Testis (tissue), 3 donors: ENCODE results near the gene RASAL2. TPM values are rescaled to one million over a fixed set of nuclear protein-coding genes. Genes with fewer than 3 reads are reported as not detected.
A peak's percentile ranks its signal among the peaks of the same experiment; 100 is the strongest.

ENCODE experiments used
- DNase-seq: peaks from one replicate; pipeline ENCODE4 v3.0.0-alpha.2; 2019
- H3K27ac ChIP-seq, 2 donors: fragments of 200-600 bp; sonication (generic); one replicate each; pipeline ENCODE4 v1.5.1; 2019
- H3K27me3 ChIP-seq: fragments of 200-600 bp; sonication (generic); one replicate; pipeline ENCODE4 v1.5.1; 2019
- H3K36me3 ChIP-seq: fragments of 200-600 bp; sonication (generic); one replicate; pipeline ENCODE4 v1.5.1; 2017; ENCODE audit warnings: low read depth; ENCODE audit errors: missing control alignments
- H3K4me1 ChIP-seq: fragments of 200-600 bp; sonication (generic); one replicate; pipeline ENCODE4 v1.5.1; 2019
- H3K4me3 ChIP-seq, 2 donors: fragments of 200-600 bp; sonication (generic); one replicate each; pipeline ENCODE4 v1.5.1; 2017 to 2019
- H3K9me3 ChIP-seq: fragments of 200-600 bp; sonication (generic); one replicate; pipeline ENCODE4 v1.5.1; 2017
- POLR2A ChIP-seq: fragments of 450-650 bp; IDR thresholded peaks from one replicate; pipeline ENCODE4 v1.6.1; 2017; ENCODE audit warnings: antibody characterized with exemption, mild to moderate bottlenecking, moderate library complexity
- WGBS, 2 donors: methylation state at CpG; one replicate each; pipeline ENCODE4 v1.1.5; 2018; 5-methylcytosine and 5-hydroxymethylcytosine counted together
- intact Hi-C: fragments of 100-400 bp; cut with DNase I; formaldehyde crosslinking; loops from one replicate; pipeline ENCODE4 v1.15.1; 2023; ENCODE audit warnings: low total_unique reads
- polyA plus RNA-seq: library from polyadenylated mRNA; stranded (reverse); fragments of 350-450 nt; fragmentation: Illumina TruSeq; extraction: RNeasy Lipid Tissue Mini Kit (QIAGEN cat#74804); gene quantifications from one replicate; pipeline ENCODE4 v1.2.3, GENCODE V29; 2014; ENCODE audit warnings: low read depth, low replicate concordance; ENCODE audit not compliant: insufficient read depth
- total RNA-seq, 2 donors: library from RNA; depleted of rRNA; stranded (reverse); fragments of >200 nt; gene quantifications; one replicate each; pipeline ENCODE4 v1.2.3, GENCODE V29; 2016
- TF ChIP-seq, protein P1 (sequence below), 3 experiments: fragments of 450-650 bp in 2 of 3; fragments of 200-600 bp in 1 of 3; sonication (generic) in 1 of 3; IDR thresholded peaks; one replicate each; pipeline ENCODE4 v1.5.1; 2016 to 2019; ENCODE audit warnings: antibody characterized with exemption in 3 of 3, mild to moderate bottlenecking in 2 of 3, moderate library complexity in 1 of 3

Gene RASAL2
- total and polyA plus RNA-seq, 3 donors from 2014 or later, result 25.9 to 41.7 (median 39.6) TPM

- no peaks in the 10 kb centered on the region for H3K9me3 ChIP-seq
- 23 to 42% methylated on average over 1 of the region's 1 CpG for WGBS, 2 donors
- H3K27me3 ChIP-seq, result no peaks in the 10 kb centered on the region
- H3K36me3 ChIP-seq, result no peaks in the 10 kb centered on the region
- H3K4me1 ChIP-seq, result no peaks in the 10 kb centered on the region
- DNase-seq, result no peak
- no peak overlapping the region for H3K4me3 ChIP-seq
- TF ChIP-seq, protein P1, sequence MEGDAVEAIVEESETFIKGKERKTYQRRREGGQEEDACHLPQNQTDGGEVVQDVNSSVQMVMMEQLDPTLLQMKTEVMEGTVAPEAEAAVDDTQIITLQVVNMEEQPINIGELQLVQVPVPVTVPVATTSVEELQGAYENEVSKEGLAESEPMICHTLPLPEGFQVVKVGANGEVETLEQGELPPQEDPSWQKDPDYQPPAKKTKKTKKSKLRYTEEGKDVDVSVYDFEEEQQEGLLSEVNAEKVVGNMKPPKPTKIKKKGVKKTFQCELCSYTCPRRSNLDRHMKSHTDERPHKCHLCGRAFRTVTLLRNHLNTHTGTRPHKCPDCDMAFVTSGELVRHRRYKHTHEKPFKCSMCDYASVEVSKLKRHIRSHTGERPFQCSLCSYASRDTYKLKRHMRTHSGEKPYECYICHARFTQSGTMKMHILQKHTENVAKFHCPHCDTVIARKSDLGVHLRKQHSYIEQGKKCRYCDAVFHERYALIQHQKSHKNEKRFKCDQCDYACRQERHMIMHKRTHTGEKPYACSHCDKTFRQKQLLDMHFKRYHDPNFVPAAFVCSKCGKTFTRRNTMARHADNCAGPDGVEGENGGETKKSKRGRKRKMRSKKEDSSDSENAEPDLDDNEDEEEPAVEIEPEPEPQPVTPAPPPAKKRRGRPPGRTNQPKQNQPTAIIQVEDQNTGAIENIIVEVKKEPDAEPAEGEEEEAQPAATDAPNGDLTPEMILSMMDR (IDR thresholded peaks at IDR 0.05), result no peak
- no peak for TF ChIP-seq POLR2A
- intact Hi-C loops, result no loop called here
- no peak overlapping the region for H3K27ac ChIP-seq
Measured at GRCh38 chr1:178174539-178174938, 80.6 kb downstream of the RASAL2 start.

GRCh38 chr1:178180405-178180804 is 86.5 kb downstream of the RASAL2 start:
- no peak overlapping the region for H3K27ac ChIP-seq
- no peaks in the 10 kb centered on the region for H3K4me1 ChIP-seq
- 89 to 95% methylated on average over 10 of the region's 10 CpGs for WGBS, 2 donors
- H3K9me3 ChIP-seq, result no peaks in the 10 kb centered on the region
- H3K27me3 ChIP-seq, result no peaks in the 10 kb centered on the region
- no peak overlapping the region for H3K4me3 ChIP-seq
- no peak for DNase-seq
- H3K36me3 ChIP-seq, result no peaks in the 10 kb centered on the region
- intact Hi-C loops, result no loop called here
- TF ChIP-seq, protein P1 (IDR thresholded peaks at IDR 0.05), result no peak
- no peak for TF ChIP-seq POLR2A

GRCh38 chr1:178183796-178184195 is 89.9 kb downstream of the RASAL2 start:
- H3K4me3 ChIP-seq, result no peak overlapping the region
- no peaks in the 10 kb centered on the region for H3K36me3 ChIP-seq
- no peaks in the 10 kb centered on the region for H3K4me1 ChIP-seq
- no peak overlapping the region for H3K27ac ChIP-seq
- H3K27me3 ChIP-seq, result no peaks in the 10 kb centered on the region
- H3K9me3 ChIP-seq, result no peaks in the 10 kb centered on the region
- no peak for DNase-seq
- intact Hi-C loops, result no loop called here
- TF ChIP-seq, protein P1 (IDR thresholded peaks at IDR 0.05), result no peak
- no peak for TF ChIP-seq POLR2A

DNA sequence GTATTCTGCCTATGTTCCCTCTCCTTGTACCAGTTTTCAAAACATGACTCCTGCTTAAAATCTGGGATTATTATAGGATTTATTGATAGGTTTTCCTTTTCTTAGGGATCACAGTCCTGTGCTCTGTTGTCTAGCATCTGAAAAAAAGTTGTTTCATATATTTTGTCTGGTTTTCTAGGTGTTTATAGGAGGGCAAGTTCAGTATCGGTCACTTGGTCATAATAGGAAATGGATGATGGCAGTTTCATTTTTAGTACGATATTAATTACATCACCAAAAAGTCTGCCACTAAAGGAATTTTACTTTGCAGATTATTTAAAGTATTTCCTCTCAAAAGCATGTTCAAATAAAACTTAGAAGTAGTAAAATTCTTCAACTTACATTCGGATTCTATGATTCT is 94.4 kb downstream of the RASAL2 start:
- Histone ChIP-seq H3K9me3 (no peaks in the 10 kb centered on the region), H3K36me3 (no peaks in the 10 kb centered on the region), H3K4me3 (no peak overlapping the region), H3K27me3 (no peaks in the 10 kb centered on the region), H3K4me1 (no peaks in the 10 kb centered on the region), H3K27ac (no peak overlapping the region)
- TF ChIP-seq POLR2A, result no peak
- TF ChIP-seq, protein P1 (IDR thresholded peaks at IDR 0.05), result no peak
- WGBS, 2 donors, result 85 to 91% methylated on average over 3 of the region's 3 CpGs
- intact Hi-C loops, result no loop called here
- DNase-seq, result no peak

GRCh38 chr1:178189814-178190213 is 95.9 kb downstream of the RASAL2 start:
- intact Hi-C loops, result no loop called here
- WGBS, 2 donors, result 71 to 75% methylated on average over 3 of the region's 3 CpGs
- DNase-seq, result peak; percentile 56

More at GRCh38 chr1:178189814-178190213, 95.9 kb downstream of the RASAL2 start:
- no peak for TF ChIP-seq POLR2A
- TF ChIP-seq, protein P1 (IDR thresholded peaks at IDR 0.05), result peak in 1 of 3 experiments; percentile 24
- Histone ChIP-seq H3K9me3 (no peaks in the 10 kb centered on the region), H3K27ac (no peak overlapping the region), H3K4me3 (no peak overlapping the region), H3K27me3 (no peaks in the 10 kb centered on the region), H3K4me1 (no peaks in the 10 kb centered on the region), H3K36me3 (no peaks in the 10 kb centered on the region)
